ENCODE measurements around the gene DOCK7.
A peak's percentile ranks its signal among the peaks of the same experiment; 100 is the strongest.
"Not testable (repeated sequence)": the region's sequence is repeated elsewhere in the genome, so short reads cannot be mapped to it uniquely, and the experiment has no call there.

DOCK7 gene, protein sequence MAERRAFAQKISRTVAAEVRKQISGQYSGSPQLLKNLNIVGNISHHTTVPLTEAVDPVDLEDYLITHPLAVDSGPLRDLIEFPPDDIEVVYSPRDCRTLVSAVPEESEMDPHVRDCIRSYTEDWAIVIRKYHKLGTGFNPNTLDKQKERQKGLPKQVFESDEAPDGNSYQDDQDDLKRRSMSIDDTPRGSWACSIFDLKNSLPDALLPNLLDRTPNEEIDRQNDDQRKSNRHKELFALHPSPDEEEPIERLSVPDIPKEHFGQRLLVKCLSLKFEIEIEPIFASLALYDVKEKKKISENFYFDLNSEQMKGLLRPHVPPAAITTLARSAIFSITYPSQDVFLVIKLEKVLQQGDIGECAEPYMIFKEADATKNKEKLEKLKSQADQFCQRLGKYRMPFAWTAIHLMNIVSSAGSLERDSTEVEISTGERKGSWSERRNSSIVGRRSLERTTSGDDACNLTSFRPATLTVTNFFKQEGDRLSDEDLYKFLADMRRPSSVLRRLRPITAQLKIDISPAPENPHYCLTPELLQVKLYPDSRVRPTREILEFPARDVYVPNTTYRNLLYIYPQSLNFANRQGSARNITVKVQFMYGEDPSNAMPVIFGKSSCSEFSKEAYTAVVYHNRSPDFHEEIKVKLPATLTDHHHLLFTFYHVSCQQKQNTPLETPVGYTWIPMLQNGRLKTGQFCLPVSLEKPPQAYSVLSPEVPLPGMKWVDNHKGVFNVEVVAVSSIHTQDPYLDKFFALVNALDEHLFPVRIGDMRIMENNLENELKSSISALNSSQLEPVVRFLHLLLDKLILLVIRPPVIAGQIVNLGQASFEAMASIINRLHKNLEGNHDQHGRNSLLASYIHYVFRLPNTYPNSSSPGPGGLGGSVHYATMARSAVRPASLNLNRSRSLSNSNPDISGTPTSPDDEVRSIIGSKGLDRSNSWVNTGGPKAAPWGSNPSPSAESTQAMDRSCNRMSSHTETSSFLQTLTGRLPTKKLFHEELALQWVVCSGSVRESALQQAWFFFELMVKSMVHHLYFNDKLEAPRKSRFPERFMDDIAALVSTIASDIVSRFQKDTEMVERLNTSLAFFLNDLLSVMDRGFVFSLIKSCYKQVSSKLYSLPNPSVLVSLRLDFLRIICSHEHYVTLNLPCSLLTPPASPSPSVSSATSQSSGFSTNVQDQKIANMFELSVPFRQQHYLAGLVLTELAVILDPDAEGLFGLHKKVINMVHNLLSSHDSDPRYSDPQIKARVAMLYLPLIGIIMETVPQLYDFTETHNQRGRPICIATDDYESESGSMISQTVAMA (N-terminal part only)

DNA sequence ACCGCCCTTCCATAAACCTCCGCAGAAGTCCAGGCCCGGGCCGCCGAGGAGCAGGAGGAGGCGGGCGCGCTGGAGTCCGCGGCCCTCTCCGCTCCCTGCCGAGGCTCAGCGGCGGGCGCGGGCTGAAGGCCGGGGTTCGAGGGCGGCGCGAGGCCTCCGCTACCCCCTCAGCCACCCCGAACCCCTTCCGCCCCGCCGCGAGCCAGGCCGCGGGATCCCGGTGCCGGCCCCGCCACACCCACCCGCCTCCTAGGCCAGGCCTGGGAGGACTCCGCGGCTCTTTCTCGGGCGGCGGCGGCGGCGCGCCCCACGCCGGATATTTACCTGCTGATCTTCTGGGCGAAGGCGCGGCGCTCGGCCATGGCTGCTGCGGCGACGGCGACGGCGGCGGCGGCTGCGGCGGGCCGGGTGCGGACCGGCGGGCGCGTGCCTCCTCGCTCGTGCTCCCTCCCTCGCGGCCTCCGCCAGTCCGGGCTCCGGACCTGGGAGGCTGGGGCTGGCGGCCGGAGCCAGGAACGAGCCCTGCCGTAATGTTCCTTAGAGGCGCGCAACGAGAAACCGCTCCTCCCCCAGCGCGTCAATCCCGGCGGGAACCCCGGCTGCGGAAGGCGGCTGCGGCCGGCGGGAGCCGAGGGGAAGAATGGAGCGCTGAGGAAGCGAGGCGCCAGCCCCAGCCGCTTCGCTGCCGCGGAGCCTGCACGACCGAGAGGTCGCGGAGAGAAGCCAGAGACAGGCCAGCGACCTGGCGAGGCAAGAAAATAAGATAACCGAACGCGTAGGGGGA lies at the start of gene DOCK7:
DOCK7 (minus strand) TSS at position 484 of the 784 bp plus-strand sequence; CDS start at position 362, 122 bp downstream.
- DNase-seq, result peak; percentile 52

DNA sequence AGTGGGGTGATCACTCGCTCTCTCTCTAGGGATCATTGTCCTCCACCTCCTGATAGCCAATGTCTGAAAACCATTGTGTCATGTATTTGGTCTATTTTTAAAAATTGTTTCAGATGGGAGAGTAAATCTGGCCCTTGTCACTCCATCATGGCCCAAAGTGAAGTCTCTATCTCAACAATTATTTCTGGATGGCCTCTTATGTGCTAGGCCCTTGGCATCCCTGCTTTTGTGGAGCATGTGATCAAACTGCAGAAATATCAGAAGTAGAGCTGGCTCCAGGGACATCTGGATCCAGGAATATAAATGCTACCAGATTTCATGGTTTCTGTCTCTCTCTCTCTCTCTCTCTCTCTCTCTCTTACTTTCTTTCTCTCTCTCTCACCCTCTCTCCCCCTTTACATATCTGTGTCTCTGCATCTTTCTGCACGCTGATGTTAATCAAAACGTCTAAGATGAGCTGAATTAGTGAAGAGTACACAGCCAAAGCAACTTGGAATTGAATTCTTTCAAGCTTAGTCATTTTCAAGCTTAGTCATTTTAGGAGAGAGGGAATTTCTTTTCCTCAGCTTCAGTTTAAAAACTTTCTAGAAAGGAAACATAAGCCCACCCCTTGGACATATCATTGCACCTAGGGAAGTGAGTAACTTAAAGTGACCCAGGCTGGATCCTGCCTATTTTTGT lies 47.4 kb upstream of the DOCK7 start:
- DNase-seq, result no peak

DNA sequence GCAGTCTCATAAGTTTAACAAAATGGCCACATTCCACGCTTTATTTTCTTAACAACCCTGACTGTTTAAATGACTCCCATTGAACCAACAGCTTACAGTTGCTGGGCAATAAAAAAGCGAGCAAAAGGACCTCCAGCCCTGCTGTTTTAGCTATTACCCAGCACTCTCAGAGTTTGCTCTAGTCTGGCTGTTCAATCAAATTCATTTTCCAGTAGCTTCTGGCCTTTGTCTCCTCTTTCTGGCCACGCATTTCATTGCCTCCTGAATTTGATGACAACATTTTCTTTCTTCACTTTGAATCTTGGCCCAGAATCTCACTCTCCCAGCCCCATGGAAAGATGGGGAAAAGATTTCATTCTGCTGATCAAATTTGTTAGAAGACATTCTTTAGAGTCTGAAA lies 44.1 kb upstream of the DOCK7 start:
- peak; percentile 2 for DNase-seq

DNA sequence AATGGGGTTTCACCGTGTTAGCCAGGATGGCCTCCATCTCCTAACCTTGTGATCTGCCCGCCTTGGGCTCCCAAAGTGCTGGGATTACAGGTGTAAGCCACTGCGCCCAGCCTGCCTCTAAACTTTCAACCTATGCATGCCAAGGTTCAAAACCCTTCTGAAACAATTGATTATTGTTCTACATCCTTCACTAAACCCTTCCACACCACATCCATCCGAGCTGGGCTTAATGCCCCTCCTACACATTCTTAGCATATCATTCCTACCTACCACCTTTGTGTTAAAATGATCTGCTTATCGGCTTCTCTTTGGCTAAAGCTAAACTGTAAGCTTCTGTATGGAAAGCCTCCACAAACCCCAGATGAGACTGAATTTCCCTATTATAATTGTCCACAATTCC lies 40.8 kb upstream of the DOCK7 start:
- no peak for DNase-seq

DNA sequence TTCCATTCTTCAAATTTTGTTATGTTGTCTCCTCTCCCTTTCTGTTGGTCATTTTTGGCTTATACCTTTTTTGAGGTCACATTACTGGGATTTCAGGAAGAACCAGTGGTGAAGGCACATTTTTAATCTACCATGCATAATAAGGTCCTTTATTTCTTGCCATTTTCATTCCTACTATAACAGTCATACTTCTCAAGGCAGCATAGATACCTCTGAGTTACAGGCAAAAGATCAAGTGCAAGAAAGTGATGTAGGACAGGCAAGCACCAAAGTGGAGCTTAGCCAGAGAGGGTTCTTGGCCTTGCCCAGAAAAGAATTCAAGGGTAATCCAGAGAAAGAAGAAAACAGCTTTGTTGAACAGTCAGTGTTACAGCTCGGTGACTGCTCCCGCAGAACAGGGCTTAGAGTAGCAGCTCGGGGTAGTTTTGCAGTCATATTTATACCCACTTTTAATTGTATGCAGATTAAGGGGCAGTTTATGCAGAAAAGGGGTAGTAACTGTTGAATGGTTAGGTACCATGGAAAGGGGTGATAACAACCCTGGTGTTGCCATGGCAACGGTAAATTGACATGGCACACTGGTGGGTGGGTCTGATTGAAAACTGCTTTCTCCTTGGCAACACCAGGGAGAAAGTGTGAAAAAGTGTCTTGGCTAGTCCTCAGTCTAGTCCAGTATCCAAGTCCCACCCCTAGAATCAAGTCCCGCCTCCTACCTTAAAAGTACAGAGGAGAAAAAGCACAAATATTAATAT lies 39.6 kb upstream of the DOCK7 start:
- no peak for DNase-seq

DNA sequence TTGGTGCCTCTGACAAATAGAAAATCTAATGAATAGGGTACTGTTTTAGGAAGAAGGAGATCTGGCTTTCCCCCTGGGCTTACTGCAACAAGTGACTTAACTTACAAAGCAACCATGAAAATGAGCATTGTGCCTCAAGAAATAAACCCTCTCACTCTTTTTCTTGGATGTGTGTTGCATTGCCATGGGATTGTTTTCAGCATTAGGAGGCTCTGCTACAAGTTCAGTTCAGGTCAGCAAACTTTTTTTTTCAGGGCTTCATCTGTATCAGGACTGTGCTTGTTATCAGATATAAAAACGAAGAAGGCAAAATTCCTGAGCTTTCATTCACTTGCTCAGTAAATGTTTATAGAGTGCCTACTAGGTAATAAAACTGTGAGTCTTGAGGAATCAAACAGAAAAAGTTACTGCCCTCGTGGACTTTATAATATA lies 37.8 kb upstream of the DOCK7 start:
- no peak for DNase-seq

DNA sequence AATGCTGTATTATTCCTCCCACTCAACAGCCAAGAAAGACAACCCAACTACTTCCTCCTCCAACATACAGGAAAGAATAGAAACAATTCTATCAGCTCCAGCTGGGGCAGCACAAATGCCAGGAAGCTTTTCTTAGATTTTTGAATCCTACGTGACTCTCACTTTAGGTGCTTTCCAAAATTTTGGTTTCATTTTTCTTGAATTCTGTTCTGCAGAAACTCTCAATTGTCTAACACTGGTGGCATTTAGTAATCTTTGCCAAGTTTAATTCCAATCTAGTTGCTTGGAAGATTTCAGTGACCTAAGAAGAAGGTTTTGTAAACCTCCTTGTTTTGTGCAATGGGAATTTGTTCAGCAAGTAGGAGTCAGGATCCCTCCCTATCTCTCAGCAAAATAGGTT lies 37.1 kb upstream of the DOCK7 start:
- DNase-seq, result no peak

DNA sequence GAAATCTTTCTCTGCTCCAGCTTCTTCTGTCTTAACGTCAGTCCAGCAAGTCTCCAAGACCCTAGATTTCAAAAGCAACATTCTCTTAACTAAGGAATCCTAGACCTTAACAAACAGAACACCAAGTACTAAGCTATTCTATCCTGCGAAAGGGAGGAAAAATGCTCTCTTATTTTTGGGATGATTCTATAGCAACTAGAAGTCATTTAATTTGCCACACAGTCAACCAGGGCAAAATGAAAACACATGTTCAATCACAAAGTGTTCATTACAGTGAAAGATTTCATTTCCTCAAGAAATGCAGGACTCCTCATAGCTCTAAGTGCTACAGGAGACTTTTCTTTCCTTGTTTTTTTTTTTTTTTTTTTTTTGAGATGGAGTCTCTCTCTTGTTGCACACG lies 36.2 kb upstream of the DOCK7 start:
- DNase-seq, result no peak

DNA sequence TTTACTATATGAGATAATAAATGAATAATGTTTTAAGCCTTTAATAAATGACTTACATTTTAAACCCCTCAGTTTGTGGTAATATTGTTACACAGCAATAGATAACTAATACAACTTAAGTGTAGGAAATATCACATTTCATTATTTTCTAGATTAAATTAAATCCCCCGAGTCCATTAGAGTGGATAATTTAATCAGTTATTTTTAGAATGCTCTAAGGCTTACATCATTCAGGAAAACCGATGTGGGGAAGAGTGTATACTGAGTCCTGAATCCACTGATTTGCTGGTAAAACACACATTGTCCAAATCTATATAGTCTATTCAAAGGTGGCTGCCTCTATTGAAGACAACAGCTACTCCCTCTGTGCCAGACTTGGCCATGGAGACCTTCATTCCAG lies 35.7 kb upstream of the DOCK7 start:
- no peak for DNase-seq

DNA sequence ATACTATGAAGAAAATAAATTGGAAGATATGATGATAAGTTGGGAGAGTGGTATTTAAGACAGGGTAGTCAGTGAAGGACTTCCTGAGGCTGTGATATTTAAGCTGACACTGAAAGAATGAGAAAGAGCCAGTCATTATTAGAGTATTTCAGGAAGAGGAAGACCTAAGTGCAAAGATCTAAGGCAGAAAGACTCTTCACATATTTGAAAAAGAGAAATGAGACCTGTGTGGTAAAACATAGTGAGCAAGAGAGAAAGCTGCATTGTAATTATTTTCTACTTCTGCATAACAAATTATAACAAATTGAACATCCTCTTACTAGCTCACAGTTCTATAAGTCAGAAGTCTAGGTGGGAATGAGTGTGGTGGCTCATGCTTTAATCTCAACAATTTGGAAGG lies 34.6 kb upstream of the DOCK7 start:
- DNase-seq, result no peak

DNA sequence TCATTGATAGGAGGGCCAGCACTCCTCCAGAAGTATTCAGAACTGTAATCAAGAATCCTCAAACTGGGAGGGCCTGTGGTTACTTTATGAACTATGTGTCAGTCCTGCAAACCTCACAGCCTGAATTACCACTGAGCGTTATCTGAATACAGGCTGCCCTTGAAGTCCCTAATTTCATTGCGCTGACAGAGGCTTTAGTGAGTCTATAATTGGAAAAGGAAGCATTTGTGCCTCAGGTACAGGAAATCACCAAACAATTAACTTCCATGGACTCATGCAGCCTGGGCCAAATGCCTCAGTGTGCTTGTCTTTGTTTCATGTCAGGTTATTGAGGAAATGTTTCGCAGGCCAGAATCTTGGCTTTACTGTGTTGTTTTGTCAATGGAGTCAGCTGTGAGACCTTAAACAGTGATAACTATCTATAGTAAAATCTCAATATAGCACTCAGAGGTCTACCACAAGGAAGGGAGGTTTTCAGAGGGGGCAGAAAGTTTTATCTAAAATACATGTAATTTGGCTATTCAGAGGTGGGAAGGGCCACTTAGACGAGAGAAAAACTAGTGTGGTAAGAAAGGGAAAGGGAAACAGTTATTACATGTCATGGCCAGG lies 32.9 kb upstream of the DOCK7 start:
- no peak for DNase-seq

DNA sequence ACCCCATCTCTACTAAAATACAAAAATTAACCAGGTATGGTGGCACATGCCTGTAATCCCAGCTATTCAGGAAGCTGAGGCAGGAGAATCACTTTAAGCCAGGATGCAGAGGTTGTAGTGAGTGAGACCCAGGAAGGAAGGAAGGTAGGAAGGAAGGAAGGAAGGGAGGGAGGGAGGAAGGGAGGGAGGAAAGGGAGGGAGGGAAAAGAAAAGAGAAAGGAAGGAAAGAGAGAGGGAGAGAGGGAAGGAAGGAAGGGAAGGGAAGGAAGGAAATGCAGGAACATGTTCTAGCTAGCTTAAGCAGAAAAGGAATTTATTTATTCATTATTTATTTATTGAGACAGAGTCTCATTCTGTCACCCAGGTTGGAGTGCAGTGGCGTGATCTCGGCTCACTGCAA lies 30.2 kb upstream of the DOCK7 start:
- not testable (repeated sequence) for DNase-seq

DNA sequence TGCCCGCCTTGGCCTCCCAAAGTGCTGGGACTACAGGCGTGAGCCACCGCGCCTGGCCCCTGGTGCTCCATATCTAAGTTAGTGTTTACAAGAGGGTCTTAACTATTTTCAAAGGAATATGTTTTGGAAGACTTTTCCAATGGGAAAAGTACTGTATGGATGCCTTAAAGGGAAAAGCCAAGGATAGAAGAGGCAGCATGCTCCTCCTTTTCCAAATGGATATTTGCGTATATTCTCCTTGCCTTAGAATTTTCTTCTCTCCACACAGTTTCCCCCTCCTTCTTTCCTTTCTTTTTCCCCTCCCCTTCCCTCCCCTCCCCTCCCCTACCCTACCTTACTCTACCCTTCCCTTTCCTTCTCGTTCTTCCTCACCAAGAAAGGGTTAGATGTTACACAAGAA lies 29.3 kb upstream of the DOCK7 start:
- no peak for DNase-seq

DNA sequence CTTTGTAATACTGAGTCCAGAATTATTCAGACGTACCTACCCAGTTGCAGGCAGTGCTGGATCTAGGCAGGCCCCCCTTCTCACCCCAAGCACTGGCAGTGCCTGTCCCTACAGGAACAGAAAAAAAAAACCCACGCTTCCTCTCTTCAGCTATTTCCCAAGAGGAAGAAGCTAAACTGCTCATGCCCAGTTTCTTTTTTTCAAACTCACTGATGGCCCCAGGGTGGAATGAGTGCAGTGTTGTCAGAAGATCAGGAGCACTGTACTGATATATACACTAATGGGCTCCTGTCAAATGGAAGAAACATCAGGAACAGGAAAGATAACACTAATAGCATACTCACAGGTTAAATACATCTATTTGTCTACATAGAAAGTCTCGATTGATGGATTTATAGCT lies 28.2 kb upstream of the DOCK7 start:
- no peak for DNase-seq

DNA sequence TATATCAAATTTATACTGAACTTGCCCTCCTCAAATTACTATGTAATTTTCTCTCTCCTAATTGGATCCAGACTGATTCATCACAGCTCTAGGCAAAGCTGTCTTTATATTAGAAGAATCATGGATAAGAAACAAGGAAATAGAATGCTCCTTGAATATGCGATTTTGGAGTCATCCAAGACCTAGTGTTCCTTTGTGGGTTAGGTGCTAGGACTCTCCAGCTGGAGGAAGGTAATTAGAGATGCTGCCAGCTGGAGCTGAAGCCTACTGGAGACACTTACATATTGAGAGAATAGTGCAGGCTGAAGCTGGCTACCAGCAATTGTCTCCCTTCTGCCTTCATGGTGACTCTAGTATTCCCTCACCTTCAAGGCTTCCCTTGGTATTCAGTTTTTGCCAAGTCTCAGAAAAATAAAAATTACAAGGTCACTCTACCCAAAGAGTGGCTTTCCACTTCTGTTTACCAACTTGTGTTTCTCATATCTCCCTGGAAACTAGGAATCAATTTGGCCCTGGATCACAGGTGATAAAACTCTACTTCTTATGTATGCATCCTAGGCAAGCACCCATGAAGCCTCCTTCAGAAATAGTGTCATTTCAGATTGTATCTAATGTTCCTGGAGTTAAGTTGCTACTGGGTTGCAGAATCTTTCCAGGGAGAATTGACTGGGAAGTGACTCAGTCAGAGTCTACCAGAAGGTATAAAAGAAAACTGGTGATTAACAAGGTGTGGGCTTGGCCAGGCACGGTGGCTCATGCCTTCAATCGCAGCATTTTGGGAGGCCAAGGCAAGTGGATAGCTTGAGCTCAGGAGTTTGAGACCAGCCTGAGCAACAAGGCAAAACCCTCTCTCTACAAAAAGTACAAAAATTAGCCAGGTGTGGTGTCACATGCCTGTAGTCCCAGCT lies 24.4 kb upstream of the DOCK7 start:
- no peak for DNase-seq

DNA sequence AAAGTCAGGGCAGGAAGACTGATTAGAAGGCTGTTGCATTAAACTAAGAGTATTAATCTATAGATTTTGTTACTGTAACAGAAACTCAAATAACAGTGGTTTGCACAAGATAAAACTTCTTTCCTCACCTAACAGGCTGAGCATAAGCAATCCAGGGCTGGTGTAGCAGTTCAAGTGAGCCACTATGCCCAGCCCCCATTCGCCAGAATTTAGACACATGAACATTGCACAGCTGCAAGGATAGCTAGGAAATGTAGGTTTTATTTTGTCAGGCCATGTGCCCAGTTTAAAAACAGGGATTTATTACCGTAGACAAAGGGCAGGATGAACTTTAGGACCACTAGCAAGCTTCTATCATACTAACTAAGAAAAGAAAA lies 19.5 kb upstream of the DOCK7 start:
- no peak for DNase-seq

DNA sequence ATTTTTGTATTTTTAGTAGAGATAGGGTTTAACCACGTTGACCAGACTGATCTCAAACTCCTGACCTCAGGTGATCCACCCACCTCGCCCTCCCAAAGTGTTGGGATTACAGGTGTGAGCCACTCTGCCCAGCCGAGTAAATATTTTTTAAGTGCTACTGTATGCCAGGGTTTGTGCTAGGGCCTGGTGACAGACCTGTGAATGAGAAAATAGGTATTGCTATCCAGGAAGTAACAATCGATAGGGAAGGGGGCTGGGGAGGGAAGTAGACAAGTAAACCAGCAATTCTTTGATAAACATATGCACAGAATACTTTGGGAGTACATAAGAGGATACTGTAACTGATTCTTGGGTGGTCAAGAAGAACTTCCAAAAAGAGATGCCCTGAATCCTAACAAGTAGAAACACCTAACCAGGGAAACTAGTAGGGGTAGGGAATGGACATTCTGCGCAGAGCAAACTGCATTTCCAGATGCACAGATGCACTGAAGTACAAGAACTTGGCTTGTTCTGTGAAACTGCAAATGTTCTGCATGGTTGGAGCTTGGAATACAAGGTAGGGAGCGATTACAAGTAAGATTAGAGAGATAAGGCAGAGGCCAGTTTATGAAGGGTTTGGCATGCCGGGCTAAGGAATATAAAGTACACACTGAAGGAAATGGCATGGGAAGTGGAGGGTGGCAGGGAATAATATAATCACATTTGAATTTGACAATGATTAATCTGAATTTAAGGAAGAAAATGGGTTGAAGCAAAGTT lies 19.0 kb upstream of the DOCK7 start:
- no peak for DNase-seq

DNA sequence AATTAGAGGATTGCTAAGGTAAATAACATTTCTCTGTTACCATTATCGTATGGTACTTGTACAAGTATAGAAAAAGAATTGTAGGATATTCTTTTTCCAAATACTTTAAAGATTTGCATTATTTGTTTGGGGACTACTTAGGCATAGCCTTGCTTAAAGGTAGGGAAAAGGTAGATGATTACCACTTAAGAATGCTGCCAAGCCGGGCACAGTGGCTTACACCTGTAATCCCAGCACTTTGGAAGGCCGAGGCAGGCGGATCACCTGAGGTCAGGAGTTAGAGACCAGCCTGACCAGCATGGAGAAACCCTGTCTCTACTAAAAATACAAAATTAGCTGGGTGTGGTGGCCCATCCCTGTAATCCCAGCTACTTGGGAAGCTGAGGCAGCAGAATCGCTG lies 10.0 kb upstream of the DOCK7 start:
- not testable (repeated sequence) for DNase-seq

DNA sequence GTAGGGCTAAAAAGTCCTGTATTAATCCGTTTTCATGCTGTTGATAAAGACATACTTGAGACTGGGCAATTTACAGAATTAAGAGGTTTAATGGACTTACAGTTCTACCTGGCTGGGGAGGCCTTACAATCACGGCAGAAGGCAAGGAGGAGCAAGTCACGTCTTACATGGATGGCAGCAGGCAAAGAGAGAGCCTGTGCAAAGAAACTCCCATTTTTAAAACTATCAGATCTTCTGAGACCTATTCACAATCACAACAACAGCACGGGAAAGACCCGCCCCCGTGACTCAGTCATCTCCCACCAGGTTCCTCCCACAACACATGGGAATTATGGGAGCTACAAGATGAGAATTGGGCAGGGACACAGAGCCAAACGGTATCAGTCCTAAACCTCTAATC lies 6.3 kb upstream of the DOCK7 start:
- DNase-seq, result not testable (repeated sequence)

All from NCI-H1092 treated with DMSO at 0.1 percent for 48 hours (cell line).